ENCODE data around the gene HDAC7. TPM values are rescaled to one million over a fixed set of nuclear protein-coding genes. Genes with fewer than 3 reads are reported as not detected.

The HDAC7 gene
- total and polyA plus RNA-seq, 2 donors from 2014 or later, result 35.0 to 132 TPM

DNA sequence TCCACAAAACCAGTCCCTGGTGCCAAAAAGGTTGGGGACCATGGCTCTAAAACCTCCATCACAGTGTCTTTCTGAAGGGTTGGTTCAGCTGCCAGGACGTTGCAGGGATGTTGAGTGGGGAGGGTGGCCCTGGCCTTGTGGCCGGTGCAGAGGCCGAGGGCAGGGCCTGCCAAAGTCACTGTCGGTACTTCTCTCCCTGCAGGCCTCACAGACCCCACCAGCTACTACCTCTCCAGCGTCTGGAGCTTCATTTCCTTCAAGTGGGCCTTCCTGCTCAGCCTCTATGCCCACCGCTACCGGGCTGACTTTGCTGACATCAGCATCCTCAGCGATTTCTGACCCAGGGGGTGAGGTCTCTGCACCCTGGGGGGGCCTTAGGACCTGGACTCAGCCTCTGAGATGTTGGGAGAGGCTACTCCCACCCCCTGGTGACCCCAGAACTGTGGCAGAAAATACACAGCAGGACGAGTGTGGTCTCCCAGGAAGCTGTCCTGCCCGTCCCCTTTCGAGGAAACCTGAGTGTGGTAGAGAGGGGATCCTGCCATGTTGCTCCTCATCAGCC is 39.7 kb downstream of the HDAC7 start:
- intact Hi-C loops (cut with DNase I), result loop anchor here (5.0 to 10.0 kb wide), 2 partner anchors 55 to 63 kb away; no protein-coding TSS in a partner anchor
- H3K4me1 ChIP-seq (ENCODE audit: control insufficient read depth in 2 of 3, insufficient read depth in 2 of 3, low read depth in 1 of 3, low read length in 3 of 3), result peaks cover 0 to 31% (median 11%) of the 10 kb centered on the region in 3 donors
- FAIRE-seq, result no peak

GRCh38 chr12:47779301-47779942 is 40.3 kb downstream of the HDAC7 start:
- Histone ChIP-seq H3K27me3 (ENCODE audit: control insufficient read depth, insufficient read depth, low read length) (no peaks in the 10 kb centered on the region), H3K27ac (ENCODE audit: low read depth in 2 of 2, low read length in 2 of 2) (no peak overlapping the region), H3K9me3 (ENCODE audit: control insufficient read depth in 2 of 3, insufficient read depth in 1 of 3, low read length in 3 of 3) (no peaks in the 10 kb centered on the region), H3K9ac (ENCODE audit: low read length in 3 of 3) (no peak overlapping the region), H3K4me3 (ENCODE audit: low read length in 3 of 3) (no peak overlapping the region), H3K36me3 (ENCODE audit: control insufficient read depth in 2 of 3, insufficient read depth in 3 of 3, low read length in 3 of 3) (peaks cover 0 to 11% (median 10%) of the 10 kb centered on the region in 3 donors), H3K4me1 (ENCODE audit: control insufficient read depth in 2 of 3, insufficient read depth in 2 of 3, low read depth in 1 of 3, low read length in 3 of 3) (peaks cover 0 to 34% (median 11%) of the 10 kb centered on the region in 3 donors)
- DNase-seq (peak; percentile 92 to 95 (median 95)), FAIRE-seq (peak; percentile 6)
- intact Hi-C loops (cut with DNase I), result loop anchor here (5.0 kb wide), 1 partner anchor 62 kb away; no protein-coding TSS in a partner anchor
- TF ChIP-seq, protein P1, sequence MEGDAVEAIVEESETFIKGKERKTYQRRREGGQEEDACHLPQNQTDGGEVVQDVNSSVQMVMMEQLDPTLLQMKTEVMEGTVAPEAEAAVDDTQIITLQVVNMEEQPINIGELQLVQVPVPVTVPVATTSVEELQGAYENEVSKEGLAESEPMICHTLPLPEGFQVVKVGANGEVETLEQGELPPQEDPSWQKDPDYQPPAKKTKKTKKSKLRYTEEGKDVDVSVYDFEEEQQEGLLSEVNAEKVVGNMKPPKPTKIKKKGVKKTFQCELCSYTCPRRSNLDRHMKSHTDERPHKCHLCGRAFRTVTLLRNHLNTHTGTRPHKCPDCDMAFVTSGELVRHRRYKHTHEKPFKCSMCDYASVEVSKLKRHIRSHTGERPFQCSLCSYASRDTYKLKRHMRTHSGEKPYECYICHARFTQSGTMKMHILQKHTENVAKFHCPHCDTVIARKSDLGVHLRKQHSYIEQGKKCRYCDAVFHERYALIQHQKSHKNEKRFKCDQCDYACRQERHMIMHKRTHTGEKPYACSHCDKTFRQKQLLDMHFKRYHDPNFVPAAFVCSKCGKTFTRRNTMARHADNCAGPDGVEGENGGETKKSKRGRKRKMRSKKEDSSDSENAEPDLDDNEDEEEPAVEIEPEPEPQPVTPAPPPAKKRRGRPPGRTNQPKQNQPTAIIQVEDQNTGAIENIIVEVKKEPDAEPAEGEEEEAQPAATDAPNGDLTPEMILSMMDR (IDR thresholded peaks at IDR 0.05; ENCODE audit: borderline replicate concordance, extremely low read depth, insufficient read depth), result peak; percentile 96

More for the DNA sequence above, 39.7 kb downstream of the HDAC7 start:
- H3K27ac ChIP-seq (ENCODE audit: low read depth in 2 of 2, low read length in 2 of 2), result no peak overlapping the region
- H3K9me3 ChIP-seq (ENCODE audit: control insufficient read depth in 2 of 3, insufficient read depth in 1 of 3, low read length in 3 of 3), result no peaks in the 10 kb centered on the region
- no peak overlapping the region for H3K4me3 ChIP-seq (ENCODE audit: low read length in 3 of 3)
- peaks cover 0 to 16% (median 13%) of the 10 kb centered on the region in 3 donors for H3K36me3 ChIP-seq (ENCODE audit: control insufficient read depth in 2 of 3, insufficient read depth in 3 of 3, low read length in 3 of 3)
- TF ChIP-seq, protein P1 (IDR thresholded peaks at IDR 0.05; ENCODE audit: borderline replicate concordance, extremely low read depth, insufficient read depth), result no peak
- peak in 1 of 5 donors; percentile 64 for DNase-seq
- no peak overlapping the region for H3K9ac ChIP-seq (ENCODE audit: low read length in 3 of 3)
- no peaks in the 10 kb centered on the region for H3K27me3 ChIP-seq (ENCODE audit: control insufficient read depth, insufficient read depth, low read length)

DNA sequence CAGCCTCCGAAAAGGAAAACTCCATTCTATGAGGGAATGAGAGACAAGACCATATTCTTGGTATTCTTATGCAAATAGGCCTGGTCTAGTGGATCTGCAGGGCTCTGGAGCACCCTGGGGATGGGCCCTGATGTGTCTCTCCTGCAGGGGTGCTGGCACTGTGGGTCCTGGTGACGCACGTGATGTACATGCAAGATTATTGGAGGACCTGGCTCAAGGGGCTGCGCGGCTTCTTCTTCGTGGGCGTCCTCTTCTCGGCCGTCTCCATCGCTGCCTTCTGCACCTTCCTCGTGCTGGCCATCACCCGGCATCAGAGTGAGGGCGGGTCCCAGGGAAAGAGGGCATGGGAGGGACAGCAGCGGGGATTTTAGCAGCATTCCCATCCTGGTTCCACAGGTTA is 40.8 kb downstream of the HDAC7 start:
- Histone ChIP-seq H3K4me1 (ENCODE audit: control insufficient read depth in 2 of 3, insufficient read depth in 2 of 3, low read depth in 1 of 3, low read length in 3 of 3) (peaks cover 0 to 38% (median 14%) of the 10 kb centered on the region in 3 donors), H3K4me3 (ENCODE audit: low read length in 3 of 3) (no peak overlapping the region), H3K27ac (ENCODE audit: low read depth in 2 of 2, low read length in 2 of 2) (no peak overlapping the region), H3K9ac (ENCODE audit: low read length in 3 of 3) (no peak overlapping the region), H3K9me3 (ENCODE audit: control insufficient read depth in 2 of 3, insufficient read depth in 1 of 3, low read length in 3 of 3) (no peaks in the 10 kb centered on the region), H3K27me3 (ENCODE audit: control insufficient read depth, insufficient read depth, low read length) (no peaks in the 10 kb centered on the region), H3K36me3 (ENCODE audit: control insufficient read depth in 2 of 3, insufficient read depth in 3 of 3, low read length in 3 of 3) (peaks cover 0 to 10% (median 9%) of the 10 kb centered on the region in 3 donors)
- TF ChIP-seq, protein P1 (IDR thresholded peaks at IDR 0.05; ENCODE audit: borderline replicate concordance, extremely low read depth, insufficient read depth), result no peak
- FAIRE-seq (no peak), DNase-seq (peak in 2 of 5 donors; percentile 59 to 80)
- intact Hi-C loops (cut with DNase I), result loop anchor here (5.0 kb wide), 1 partner anchor 62 kb away; no protein-coding TSS in a partner anchor

All from kidney (tissue), 14 donors.